HepG2 (cell line): Measurements from ENCODE around the gene TMEM185B. TPM values are rescaled to one million over a fixed set of nuclear protein-coding genes. Genes with fewer than 3 reads are reported as not detected.

Experiments used
- AKAP8 ChIP-seq: sonication (generic); formaldehyde crosslinking; IDR thresholded peaks from 2 replicates; pipeline ENCODE4 v1.5.1; 2020; ENCODE audit warnings: mild to moderate bottlenecking, missing genetic modification reagents
- BRF2 ChIP-seq: sonication (generic); formaldehyde crosslinking; IDR thresholded peaks from 2 replicates; pipeline ENCODE4 v1.8.1; 2022; ENCODE audit warnings: mild to moderate bottlenecking, missing genetic modification reagents
- CHD2 ChIP-seq: IDR thresholded peaks from 2 replicates; pipeline ENCODE4 v1.6.1; 2011; ENCODE audit warnings: low read depth, low read length, improper control_type of control experiment
- GABPB1 ChIP-seq: IDR thresholded peaks from 2 replicates; pipeline ENCODE4 v1.6.1; 2016; ENCODE audit warnings: mild to moderate bottlenecking, missing genetic modification reagents, moderate library complexity, missing compliant biosample characterization
- HOXD1 ChIP-seq: sonication (generic); formaldehyde crosslinking; IDR thresholded peaks from 2 replicates; pipeline ENCODE4 v1.5.0; 2020; ENCODE audit warnings: missing genetic modification reagents
- IKZF5 ChIP-seq: IDR thresholded peaks from 2 replicates; pipeline ENCODE4 v1.6.1; 2018; ENCODE audit warnings: missing genetic modification reagents, mild to moderate bottlenecking, missing compliant biosample characterization
- MXD3 ChIP-seq: IDR thresholded peaks from 2 replicates; pipeline ENCODE4 v1.6.1; 2016; ENCODE audit warnings: mild to moderate bottlenecking, missing biosample characterization, missing genetic modification reagents
- NFAT5 ChIP-seq: sonication (generic); formaldehyde crosslinking; IDR thresholded peaks from 2 replicates; pipeline ENCODE4 v1.4.0; 2020; ENCODE audit warnings: missing genetic modification reagents
- PREB ChIP-seq: sonication (generic); formaldehyde crosslinking; IDR thresholded peaks from 2 replicates; pipeline ENCODE4 v1.4.0; 2020; ENCODE audit warnings: missing genetic modification reagents
- SALL2 ChIP-seq: sonication (generic); formaldehyde crosslinking; IDR thresholded peaks from 2 replicates; pipeline ENCODE4 v1.8.1; 2023; ENCODE audit warnings: mild to moderate bottlenecking, missing genetic modification reagents, inconsistent platforms
- SMAD1 ChIP-seq: sonication (generic); formaldehyde crosslinking; IDR thresholded peaks from 2 replicates; pipeline ENCODE4 v1.4.0; 2020; ENCODE audit warnings: missing genetic modification reagents, low read depth, mild to moderate bottlenecking, borderline replicate concordance
- SPEN ChIP-seq: sonication (generic); formaldehyde crosslinking; IDR thresholded peaks from 2 replicates; pipeline ENCODE4 v1.5.1; 2020; ENCODE audit warnings: low read depth, mild to moderate bottlenecking, missing genetic modification reagents
- TAF1 ChIP-seq: sonication (generic); formaldehyde crosslinking; IDR thresholded peaks from 2 replicates; pipeline ENCODE4 v1.4.0; 2020; ENCODE audit warnings: missing genetic modification reagents
- ZFP36L1 ChIP-seq: sonication (generic); formaldehyde crosslinking; IDR thresholded peaks from 2 replicates; pipeline ENCODE4 v1.8.0; 2022; ENCODE audit warnings: mild to moderate bottlenecking, missing genetic modification reagents, moderate library complexity
- ZNF256 ChIP-seq: sonication (generic); formaldehyde crosslinking; conservative IDR thresholded peaks from 2 replicates; pipeline ENCODE4 v1.4.0; 2020; ENCODE audit warnings: missing genetic modification reagents
- ZNF432 ChIP-seq: sonication (generic); formaldehyde crosslinking; IDR thresholded peaks from 2 replicates; pipeline ENCODE4 v1.5.0; 2020; ENCODE audit warnings: missing genetic modification reagents, mild to moderate bottlenecking, borderline replicate concordance
- ZNF556 ChIP-seq: sonication (generic); formaldehyde crosslinking; IDR thresholded peaks from 2 replicates; pipeline ENCODE4 v1.4.0; 2020; ENCODE audit warnings: mild to moderate bottlenecking, missing genetic modification reagents, borderline replicate concordance
- ZNF562 ChIP-seq: sonication (generic); formaldehyde crosslinking; IDR thresholded peaks from 2 replicates; pipeline ENCODE4 v1.8.0; 2022; ENCODE audit warnings: missing genetic modification reagents, borderline replicate concordance
- ZNF709 ChIP-seq: sonication (generic); formaldehyde crosslinking; IDR thresholded peaks from 2 replicates; pipeline ENCODE4 v1.5.0; 2020; ENCODE audit warnings: mild to moderate bottlenecking, missing genetic modification reagents
- polyA plus RNA-seq, 8 experiments: library from polyadenylated mRNA; depleted of rRNA in 3 of 8; stranded (reverse) in 7 of 8; unstranded in 1 of 8; fragments of >200 nt; fragmentation: Illumina TruSeq in 4 of 8; extraction: Trizol in 4 of 8; gene quantifications; 2 replicates each; pipeline versions ENCODE4 v1.2.1 to v1.2.3, GENCODE V29; 2011 to 2016; ENCODE audit warnings: low read depth in 4 of 8, missing spikeins in 1 of 8, mixed read lengths in 1 of 8; ENCODE audit not compliant: insufficient read depth in 1 of 8
- total RNA-seq, 5 experiments: library from RNA; depleted of rRNA; stranded (reverse); fragments of >200 nt; fragmentation: Illumina TruSeq; extraction: Trizol; gene quantifications; 2 replicates each; pipeline ENCODE4 v1.2.3, GENCODE V29; 2016; ENCODE audit warnings: low read depth in 1 of 5

The TMEM185B gene
- total and polyA plus RNA-seq, 2 of the 13 experiments (the other 11 are each of a cell fraction or from before 2014, with no cell fraction given), result 5.6 to 7.0 TPM

GRCh38 chr2:120253021-120253882 lies 30.1 kb upstream of the TMEM185B start (continued):
- TF ChIP-seq CHD2 (no peak), HOXD1 (CRISPR knock-in tag) (0 out of 2 replicates have a peak, but pooled peaks have one; percentile 65), NFAT5 (CRISPR knock-in tag) (0 out of 2 replicates have a peak, but pooled peaks have one; percentile 60), ZFP36L1 (no peak), SMAD1 (CRISPR knock-in tag) (no peak), MXD3 (0 out of 2 replicates have a peak, but pooled peaks have one; percentile 22), SALL2 (peak; percentile 20; the same call in 1 of the 2 replicates), SPEN (CRISPR knock-in tag) (no peak; the same call in 1 of the 2 replicates), GABPB1 (CRISPR knock-in tag) (peak; percentile 84), ZNF256 (CRISPR knock-in tag) (0 out of 2 replicates have a peak, but pooled peaks have one; percentile 34), ZNF709 (CRISPR knock-in tag) (peak; percentile 13; the same call in 1 of the 2 replicates), ZNF556 (CRISPR knock-in tag) (peak; percentile 54; the same call in 1 of the 2 replicates), TAF1 (CRISPR knock-in tag) (peak; percentile 57), ZNF432 (no peak), BRF2 (no peak; the same call in 1 of the 2 replicates), IKZF5 (CRISPR knock-in tag) (peak; percentile 45; the same call in 1 of the 2 replicates), AKAP8 (CRISPR knock-in tag) (peak; percentile 70; the same call in 1 of the 2 replicates), ZNF562 (CRISPR knock-in tag) (no peak), PREB (no peak)
